GM18498 (cell line): ENCODE data around the gene PIK3CG.
A peak's percentile ranks its signal among the peaks of the same experiment; 100 is the strongest.

Source experiments
- ATAC-seq: cut with Tn5 transposase; IDR thresholded peaks from one replicate; pipeline ENCODE4 v1.9.1; 2021; ENCODE audit warnings: mild to moderate bottlenecking, moderate library complexity; ENCODE audit not compliant: unreplicated experiment

The PIK3CG gene

DNA sequence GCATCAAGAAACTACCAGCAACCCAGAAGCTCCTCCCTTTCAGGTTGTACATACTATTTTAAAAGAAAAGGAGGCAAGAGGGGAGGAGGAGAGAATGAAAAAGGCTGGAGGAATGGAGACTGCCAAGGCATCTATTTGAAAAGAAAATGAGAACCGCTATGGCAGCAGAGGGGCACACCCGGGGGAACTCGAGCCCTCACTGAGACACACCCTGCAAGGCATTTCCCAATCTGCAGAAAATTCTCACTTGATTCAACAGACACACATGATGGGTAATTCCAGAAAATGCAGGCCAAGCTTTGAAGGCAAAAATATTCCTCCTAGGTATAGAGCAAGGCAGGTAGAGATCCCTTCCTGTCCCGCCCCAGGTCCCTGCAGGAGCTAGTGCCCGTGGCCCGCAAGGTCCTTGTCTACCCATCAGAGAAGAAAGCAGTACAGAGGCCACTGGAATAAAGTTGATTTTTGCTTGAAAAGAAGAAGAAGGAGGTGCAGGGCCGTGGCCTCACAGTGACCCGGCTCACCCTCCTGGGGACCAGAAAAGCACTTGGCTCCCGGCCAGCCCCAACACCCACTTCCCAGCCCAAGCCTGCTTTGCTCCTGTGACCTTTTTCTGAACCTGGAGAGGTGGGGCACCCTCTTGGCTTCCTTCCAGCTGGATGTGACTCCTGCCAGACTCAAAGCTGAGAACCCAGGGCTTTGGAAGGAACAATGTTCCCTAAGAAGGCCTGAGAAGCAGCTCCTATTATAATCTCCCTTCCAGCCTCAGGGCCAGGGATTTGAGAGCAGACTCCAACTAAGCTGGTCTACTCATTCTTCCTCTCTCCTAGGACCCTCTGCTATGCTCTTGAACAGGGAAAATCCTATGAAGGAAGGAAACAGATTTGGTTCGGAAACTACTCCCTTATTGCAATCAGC lies 6.2 kb upstream of the PIK3CG start:
- no peak for ATAC-seq

DNA sequence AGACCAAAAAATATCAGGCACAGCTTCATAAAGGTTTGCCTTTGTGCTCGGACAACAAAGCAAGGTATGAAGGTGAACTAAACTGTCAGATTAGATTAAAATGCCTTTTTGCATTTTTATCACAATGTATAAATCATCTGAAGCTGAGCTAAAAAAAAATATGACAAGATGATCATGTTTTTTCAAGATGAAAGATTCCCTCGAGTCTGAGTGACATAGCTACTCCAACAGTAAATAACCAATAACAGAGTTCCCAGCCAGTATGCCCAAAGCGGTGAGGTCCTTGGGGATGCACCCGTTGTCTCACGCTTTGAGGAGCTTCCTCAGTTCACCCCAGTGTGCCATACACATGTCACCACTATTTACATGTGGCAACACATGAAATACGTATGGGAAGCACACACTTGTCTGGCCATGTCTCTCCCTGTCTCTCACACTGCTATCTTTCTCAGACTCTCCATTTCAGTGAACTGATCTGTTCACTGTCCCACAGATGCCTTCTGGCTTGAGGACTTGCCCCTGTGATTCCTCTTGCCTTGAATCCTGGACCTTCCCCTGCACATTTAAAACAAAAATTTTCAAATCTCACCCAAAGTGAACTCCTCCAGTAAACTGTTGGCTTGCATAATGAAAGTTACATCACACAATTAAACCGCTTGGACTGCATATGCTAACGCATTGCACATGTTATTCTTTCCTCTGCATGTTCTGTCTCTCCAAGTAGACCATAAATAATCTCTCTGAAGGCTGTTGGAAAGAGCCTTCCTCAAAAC lies 2.6 kb upstream of the PIK3CG start:
- ATAC-seq: no peak

DNA sequence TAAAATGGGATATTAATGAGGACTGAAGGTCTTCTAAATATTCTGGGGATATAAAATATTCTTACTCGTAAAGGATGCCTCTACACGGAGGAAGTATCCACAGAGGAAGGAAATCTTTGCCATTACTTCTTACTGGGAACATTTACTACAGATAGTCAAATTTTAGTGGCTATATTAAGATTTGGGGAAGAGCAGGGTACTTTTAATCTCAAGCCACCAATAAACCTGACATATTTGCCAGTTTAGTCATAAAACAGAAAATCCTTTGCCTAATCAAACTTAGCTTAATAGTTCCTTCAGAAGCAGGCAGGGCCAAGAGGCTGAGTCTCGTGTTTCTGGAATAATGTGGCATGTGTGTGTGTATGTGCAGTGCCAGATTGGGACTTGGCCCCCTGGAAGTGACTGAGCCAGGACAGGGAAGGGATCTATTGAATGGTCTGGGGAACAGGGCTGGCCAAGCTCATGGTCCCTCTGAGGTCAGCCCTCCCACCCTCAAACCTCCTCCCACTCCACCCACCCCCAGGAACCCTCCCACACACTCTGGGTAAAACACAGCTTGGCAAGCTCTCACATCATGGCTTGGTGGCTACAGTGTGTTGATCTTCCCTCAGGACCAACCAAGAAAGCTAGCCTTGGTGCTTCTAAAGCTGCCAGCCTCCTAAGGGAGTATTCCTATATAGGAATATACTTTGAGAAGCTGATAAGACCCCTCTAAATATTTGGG lies 1.6 kb upstream of the PIK3CG start:
- ATAC-seq: no peak

GRCh38 chr7:106864298-106865081 lies 592 bp upstream of the PIK3CG start:
- peak; percentile 47 for ATAC-seq

DNA sequence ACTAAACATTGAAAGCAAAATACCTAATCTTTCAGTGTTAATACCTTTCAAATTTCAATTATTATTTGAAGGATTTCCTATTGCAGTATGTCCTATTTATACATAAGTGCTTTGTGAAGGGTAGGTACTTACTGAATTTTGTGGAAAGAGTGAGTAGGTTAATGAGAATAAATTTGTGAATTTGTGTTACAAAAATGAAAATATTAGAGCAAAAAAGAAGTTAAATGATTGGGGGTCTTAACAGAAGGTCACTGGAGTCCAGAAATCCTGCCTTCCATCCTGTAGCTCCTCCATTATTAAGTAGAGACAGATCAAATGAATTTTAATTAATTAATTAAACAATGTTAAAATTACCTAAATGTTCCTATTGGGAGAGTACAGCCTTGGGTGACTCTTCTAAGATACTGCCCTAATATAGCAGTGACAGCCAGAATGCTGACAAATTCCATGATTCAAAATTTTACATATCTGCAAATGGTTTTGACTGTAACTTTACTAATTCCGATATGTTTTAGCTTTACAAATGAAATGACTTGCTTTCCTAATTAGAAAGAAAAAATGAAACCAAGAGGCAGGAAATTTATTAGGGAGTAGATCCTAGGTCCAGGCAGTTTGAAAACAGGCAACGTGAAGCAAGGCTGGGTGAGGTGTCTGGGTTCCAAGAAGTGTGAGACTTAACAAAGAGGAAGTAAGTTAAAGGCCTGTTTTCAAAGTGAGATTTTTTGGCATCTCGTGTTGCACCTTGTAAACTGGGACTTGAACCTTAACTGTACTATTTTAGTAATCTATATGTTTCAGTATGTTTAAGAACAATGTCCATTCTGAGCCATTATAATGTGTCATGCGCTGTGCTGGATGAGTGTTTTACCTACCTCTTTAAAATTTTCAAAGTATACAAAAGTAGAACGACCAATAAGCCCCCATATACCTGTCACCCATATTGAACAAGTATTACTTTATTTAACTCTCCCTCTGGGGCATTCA lies 1.5 kb downstream of the PIK3CG start:
- peak; percentile 44 for ATAC-seq

GRCh38 chr7:106867641-106868351 lies 2.7 kb downstream of the PIK3CG start:
- ATAC-seq: no peak

GRCh38 chr7:106868364-106868763 lies 3.3 kb downstream of the PIK3CG start:
- no peak for ATAC-seq

DNA sequence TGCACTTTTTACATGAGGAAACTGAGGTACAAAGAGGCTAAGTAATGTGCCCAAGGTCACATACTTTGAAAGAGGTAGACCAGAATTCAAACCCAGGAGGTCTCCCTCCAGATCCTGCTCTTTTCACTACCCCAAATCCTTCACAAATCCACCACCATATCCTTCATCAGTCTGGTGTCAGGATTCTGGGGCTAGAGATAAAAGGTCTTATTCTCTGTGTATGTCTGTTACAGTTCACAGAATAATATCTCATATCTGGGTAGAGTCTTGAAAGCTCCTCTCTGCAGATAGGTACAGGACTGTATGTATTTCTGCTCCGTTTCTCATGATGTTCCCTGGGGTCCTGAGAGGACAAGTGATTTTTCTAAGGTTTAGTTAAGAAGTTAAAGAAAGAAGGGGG lies 4.9 kb downstream of the PIK3CG start:
- no peak for ATAC-seq

GRCh38 chr7:106870528-106870927 lies 5.4 kb downstream of the PIK3CG start:
- ATAC-seq: no peak

DNA sequence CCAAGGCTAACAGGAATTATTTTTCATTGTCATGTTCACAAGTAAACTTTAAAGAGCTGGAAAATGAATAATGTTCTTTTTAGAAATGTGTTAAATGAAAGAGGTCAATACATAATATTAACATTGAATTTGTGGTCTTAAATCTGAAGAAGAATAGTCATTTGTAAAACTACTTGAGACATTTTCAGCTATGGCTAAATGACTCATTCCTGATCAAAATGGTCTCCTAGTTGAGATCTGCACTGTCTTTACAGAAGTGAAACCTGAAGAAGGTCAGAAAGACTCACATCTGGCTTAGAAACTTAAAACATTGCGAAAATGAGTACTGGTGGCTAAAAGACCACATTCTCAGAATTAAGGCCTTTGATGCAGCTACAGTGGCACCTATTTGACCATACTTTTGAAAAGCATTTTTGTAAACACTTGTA lies 5.9 kb downstream of the PIK3CG start:
- ATAC-seq: peak; percentile 91

GRCh38 chr7:106871793-106872571 lies 6.9 kb downstream of the PIK3CG start:
- ATAC-seq: no peak

GRCh38 chr7:106872763-106873162 lies 7.7 kb downstream of the PIK3CG start:
- no peak for ATAC-seq

- no peak for ATAC-seq
Measured at GRCh38 chr7:106874076-106874475, 9.0 kb downstream of the PIK3CG start.

DNA sequence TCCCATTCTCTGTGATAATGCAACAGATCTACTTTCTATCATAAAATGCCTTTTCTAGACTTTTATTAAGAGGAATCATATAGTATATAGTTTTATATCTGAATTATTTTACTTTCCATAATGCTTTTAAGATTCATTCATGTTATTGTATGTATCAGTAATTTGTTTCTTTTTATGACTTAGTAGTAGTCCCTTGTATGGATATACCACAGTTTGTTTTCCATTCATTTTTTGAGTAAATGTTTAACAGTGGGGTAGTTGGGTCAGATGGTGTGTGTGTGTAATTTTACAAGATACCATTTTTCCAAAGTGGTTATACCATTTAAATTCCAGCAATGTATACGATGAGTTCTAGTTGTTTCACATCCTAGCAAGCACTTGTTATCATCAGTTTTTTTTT lies 10.4 kb downstream of the PIK3CG start:
- no peak for ATAC-seq

DNA sequence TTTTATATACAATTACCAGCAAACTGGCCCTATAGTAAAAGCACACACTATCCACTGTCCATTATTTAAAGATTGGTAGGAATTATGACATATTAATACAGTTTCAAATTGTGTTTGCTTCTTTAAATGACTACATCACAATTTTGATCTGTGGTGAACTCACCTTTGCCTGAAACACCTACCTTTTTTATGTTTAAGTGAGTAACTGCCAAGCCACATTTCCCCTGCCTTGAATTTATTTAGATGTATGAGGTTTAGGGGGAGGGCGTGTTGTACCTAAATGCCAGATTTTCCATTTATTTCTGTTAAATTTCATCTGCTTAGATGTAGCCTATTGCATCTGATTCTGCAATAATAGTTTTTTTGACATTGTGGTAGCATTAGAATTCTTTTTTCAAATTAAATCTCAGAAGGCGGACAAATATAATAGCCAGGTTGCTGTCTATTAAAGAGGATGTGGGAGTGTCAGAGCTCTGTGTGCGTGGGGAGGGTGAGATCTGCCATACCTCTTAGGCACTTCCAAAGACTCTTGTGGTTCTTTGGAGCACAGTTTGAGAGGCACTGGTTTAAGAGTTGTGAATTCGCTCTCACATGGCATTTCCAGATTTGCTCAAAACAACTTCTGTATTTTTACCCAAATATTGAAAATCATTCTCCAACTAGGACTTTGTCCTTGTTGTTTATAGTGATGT lies 13.8 kb downstream of the PIK3CG start:
- ATAC-seq: no peak

DNA sequence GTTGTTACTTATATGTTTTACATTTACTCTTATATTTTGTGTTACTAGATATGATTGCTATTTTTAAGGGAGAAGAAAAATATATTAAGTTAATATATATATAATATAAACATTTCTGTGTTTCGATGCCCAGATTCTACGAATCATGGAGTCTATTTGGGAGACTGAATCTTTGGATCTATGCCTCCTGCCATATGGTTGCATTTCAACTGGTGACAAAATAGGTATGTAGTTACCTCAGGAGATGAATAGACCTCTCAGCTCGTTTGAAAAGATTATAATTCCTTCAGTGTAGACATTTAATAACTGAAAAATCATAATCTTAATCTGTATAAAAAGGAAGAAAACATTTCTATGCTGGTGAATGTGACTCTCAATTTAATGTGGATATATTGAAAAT lies 16.9 kb downstream of the PIK3CG start:
- no peak for ATAC-seq

GRCh38 chr7:106883456-106884026 lies 18.5 kb downstream of the PIK3CG start:
- ATAC-seq: no peak
